ENCODE results near the gene ATF6. TPM values are rescaled to one million over a fixed set of nuclear protein-coding genes. Genes with fewer than 3 reads are reported as not detected.

Gene ATF6
- total and polyA plus RNA-seq, 2 donors (not counting 1 experiment from before 2014, with no cell fraction given): 5.7 to 26.6 TPM

DNA sequence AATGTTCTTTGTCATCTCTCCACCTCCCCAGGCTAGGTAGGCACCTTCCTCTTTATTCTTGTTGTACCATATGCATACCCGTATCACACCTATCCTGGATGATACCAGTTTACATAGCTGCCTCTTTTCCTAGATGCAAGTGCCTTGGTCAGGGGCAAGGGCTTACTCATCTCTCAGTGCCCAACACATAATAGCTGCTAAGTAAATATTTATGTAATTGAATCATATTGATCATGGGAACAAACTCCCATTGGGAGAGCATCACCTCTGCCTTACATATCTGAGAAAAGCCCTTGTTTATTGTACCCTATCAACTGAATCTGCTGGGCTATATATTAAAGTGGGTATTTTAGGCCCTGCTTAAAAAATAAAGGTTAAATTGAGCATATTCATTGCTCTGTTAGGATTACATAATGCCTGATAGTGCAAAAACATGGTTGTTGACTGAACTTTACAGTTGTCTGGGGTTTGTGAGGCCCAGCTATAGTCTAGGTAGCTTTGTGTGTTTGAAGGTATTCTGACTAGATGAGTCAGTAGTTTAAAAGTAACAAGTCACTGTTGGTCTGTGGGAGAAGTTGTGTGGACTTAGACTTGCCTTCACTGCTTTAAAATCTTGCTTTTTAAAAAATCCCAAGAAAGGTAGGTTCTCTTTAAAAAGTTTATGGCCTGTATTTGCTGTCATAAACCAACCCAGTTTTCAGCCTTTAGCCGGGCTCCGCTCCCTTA lies 174.9 kb downstream of the ATF6 start:
- no peaks in the 10 kb centered on the region for H3K27me3 Mint-ChIP-seq
- H3K4me3 Mint-ChIP-seq: no peak overlapping the region
- ChIA-PET POLR2A (no interaction called here), CTCF (interaction anchor here (0.7 to 0.9 kb wide), 2 partner anchors 19 to 36 kb away, joined by 3 to 4 read pairs; no protein-coding TSS in a partner anchor)
- H3K4me1 ChIP-seq (ENCODE audit: control insufficient read depth in 2 of 2, insufficient read depth in 2 of 2, low read length in 2 of 2): no peaks in the 10 kb centered on the region
- H3K27ac Mint-ChIP-seq: no peak overlapping the region
- H3K27ac ChIP-seq (ENCODE audit: low read length in 2 of 2): no peak overlapping the region
- H3K79me2 ChIP-seq (ENCODE audit: control insufficient read depth, insufficient read depth, low read length): no peaks in the 10 kb centered on the region
- ATAC-seq (ENCODE audit: low read depth) (no peak), DNase-seq (no peak)
- H3K4me2 ChIP-seq (replicated peaks; ENCODE audit: low read depth, low read length, poor library complexity, severe bottlenecking): no peak overlapping the region
- no peaks in the 10 kb centered on the region for H4K20me1 ChIP-seq (ENCODE audit: control insufficient read depth, insufficient read depth, low read length, poor library complexity, severe bottlenecking)
- no peaks in the 10 kb centered on the region for H3K9me3 ChIP-seq (ENCODE audit: control extremely low read depth in 1 of 3, control insufficient read depth in 2 of 3, insufficient read depth in 1 of 3, low read length in 2 of 3)
- peaks cover 0 to 39% of the 10 kb centered on the region in 2 experiments for H3K36me3 ChIP-seq (replicated peaks in 1 of 2; ENCODE audit: control extremely low read depth in 1 of 2, control insufficient read depth in 1 of 2, extremely low read depth in 1 of 2, insufficient read depth in 2 of 2, low read length in 1 of 2)
- no peak overlapping the region for H3K4me3 ChIP-seq (ENCODE audit: control extremely low read depth in 1 of 5, extremely low read depth in 1 of 5, insufficient read depth in 1 of 5, low read depth in 2 of 5, low read length in 4 of 5)
- no peaks in the 10 kb centered on the region for H3K27me3 ChIP-seq (replicated peaks in 1 of 4; ENCODE audit: control extremely low read depth in 1 of 4, control insufficient read depth in 3 of 4, insufficient read depth in 4 of 4, low read length in 3 of 4)
- TF ChIP-seq, protein P1, sequence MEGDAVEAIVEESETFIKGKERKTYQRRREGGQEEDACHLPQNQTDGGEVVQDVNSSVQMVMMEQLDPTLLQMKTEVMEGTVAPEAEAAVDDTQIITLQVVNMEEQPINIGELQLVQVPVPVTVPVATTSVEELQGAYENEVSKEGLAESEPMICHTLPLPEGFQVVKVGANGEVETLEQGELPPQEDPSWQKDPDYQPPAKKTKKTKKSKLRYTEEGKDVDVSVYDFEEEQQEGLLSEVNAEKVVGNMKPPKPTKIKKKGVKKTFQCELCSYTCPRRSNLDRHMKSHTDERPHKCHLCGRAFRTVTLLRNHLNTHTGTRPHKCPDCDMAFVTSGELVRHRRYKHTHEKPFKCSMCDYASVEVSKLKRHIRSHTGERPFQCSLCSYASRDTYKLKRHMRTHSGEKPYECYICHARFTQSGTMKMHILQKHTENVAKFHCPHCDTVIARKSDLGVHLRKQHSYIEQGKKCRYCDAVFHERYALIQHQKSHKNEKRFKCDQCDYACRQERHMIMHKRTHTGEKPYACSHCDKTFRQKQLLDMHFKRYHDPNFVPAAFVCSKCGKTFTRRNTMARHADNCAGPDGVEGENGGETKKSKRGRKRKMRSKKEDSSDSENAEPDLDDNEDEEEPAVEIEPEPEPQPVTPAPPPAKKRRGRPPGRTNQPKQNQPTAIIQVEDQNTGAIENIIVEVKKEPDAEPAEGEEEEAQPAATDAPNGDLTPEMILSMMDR (IDR thresholded peaks at IDR 0.05): no peak
- no peak for TF ChIP-seq EZH2 (IDR thresholded peaks at IDR 0.05; ENCODE audit: borderline replicate concordance, insufficient read depth, low read depth, low read length, poor library complexity, severe bottlenecking)
- H2AFZ ChIP-seq (ENCODE audit: insufficient read depth, low read depth, low read length, poor library complexity, severe bottlenecking): no peak overlapping the region
- no peaks in the 10 kb centered on the region for H3K9me3 Mint-ChIP-seq (ENCODE audit: insufficient read depth)
- 100% methylated on average over 1 of the region's 3 CpGs for WGBS (ENCODE audit: insufficient coverage)
- intact Hi-C loops (cut with micrococcal nuclease): no loop called here
- no peaks in the 10 kb centered on the region for H3K4me1 Mint-ChIP-seq
- H3K9ac ChIP-seq (ENCODE audit: low read length): no peak overlapping the region

DNA sequence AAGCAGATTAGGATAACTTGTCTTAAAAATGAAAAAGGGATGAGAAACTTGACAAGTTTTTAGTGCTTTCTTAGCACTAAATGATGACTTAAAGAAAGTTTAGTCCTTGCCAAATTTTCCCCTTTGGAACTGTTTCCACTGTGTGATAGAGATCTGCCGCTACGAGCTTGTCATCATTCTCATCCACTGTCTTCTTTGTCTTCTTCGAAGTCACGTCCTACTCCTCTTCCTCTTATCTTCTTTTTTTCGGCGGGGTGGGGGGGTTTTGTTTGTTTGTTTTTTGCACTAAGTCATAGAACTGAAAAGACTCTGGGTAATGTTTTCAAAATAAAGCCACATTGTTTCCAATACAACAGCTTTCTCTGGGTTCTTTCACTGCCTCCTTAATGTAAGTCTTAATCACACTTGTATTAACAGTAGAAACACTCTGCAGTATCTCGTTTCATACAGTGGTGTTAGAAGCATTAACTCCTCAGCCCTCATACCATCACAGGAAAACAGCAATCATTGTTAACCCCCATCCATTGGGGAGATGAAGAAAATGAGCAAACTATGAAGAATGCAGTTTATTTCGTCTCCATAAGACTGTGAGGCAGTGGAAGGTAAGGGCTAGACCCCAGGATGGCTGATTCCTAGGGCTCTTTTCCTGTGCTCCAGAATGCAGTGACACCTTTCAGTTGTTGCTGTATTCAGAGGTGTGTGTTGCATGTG lies 175.8 kb downstream of the ATF6 start:
- no CpG with 5 or more reads among the region's 8 CpGs for WGBS (ENCODE audit: insufficient coverage)

More for the DNA sequence above, 175.8 kb downstream of the ATF6 start:
- CTCF ChIA-PET: no interaction called here
- H3K9me3 Mint-ChIP-seq (ENCODE audit: insufficient read depth): no peaks in the 10 kb centered on the region
- Histone ChIP-seq H3K27ac (ENCODE audit: low read length in 2 of 2) (no peak overlapping the region), H3K4me1 (ENCODE audit: control insufficient read depth in 2 of 2, insufficient read depth in 2 of 2, low read length in 2 of 2) (no peaks in the 10 kb centered on the region), H3K9ac (ENCODE audit: low read length) (no peak overlapping the region), H4K20me1 (ENCODE audit: control insufficient read depth, insufficient read depth, low read length, poor library complexity, severe bottlenecking) (no peaks in the 10 kb centered on the region), H3K4me2 (replicated peaks; ENCODE audit: low read depth, low read length, poor library complexity, severe bottlenecking) (no peak overlapping the region), H2AFZ (ENCODE audit: insufficient read depth, low read depth, low read length, poor library complexity, severe bottlenecking) (no peak overlapping the region), H3K36me3 (replicated peaks in 1 of 2; ENCODE audit: control extremely low read depth in 1 of 2, control insufficient read depth in 1 of 2, extremely low read depth in 1 of 2, insufficient read depth in 2 of 2, low read length in 1 of 2) (peaks cover 0 to 38% of the 10 kb centered on the region in 2 experiments), H3K27me3 (replicated peaks in 1 of 4; ENCODE audit: control extremely low read depth in 1 of 4, control insufficient read depth in 3 of 4, insufficient read depth in 4 of 4, low read length in 3 of 4) (no peaks in the 10 kb centered on the region), H3K9me3 (ENCODE audit: control extremely low read depth in 1 of 3, control insufficient read depth in 2 of 3, insufficient read depth in 1 of 3, low read length in 2 of 3) (no peaks in the 10 kb centered on the region), H3K4me3 (ENCODE audit: control extremely low read depth in 1 of 5, extremely low read depth in 1 of 5, insufficient read depth in 1 of 5, low read depth in 2 of 5, low read length in 4 of 5) (no peak overlapping the region), H3K79me2 (ENCODE audit: control insufficient read depth, insufficient read depth, low read length) (no peaks in the 10 kb centered on the region)
- ATAC-seq (ENCODE audit: low read depth): no peak
- no peak for DNase-seq
- H3K4me3 Mint-ChIP-seq: no peak overlapping the region
- H3K27ac Mint-ChIP-seq: no peak overlapping the region
- POLR2A ChIA-PET: no interaction called here
- intact Hi-C loops (cut with micrococcal nuclease): no loop called here
- no peaks in the 10 kb centered on the region for H3K27me3 Mint-ChIP-seq
- no peak for TF ChIP-seq EZH2 (IDR thresholded peaks at IDR 0.05; ENCODE audit: borderline replicate concordance, insufficient read depth, low read depth, low read length, poor library complexity, severe bottlenecking)
- TF ChIP-seq, protein P1 (IDR thresholded peaks at IDR 0.05): no peak
- no peaks in the 10 kb centered on the region for H3K4me1 Mint-ChIP-seq
